Spleen (tissue), 7 donors: ENCODE measurements around the gene RGS2.

ENCODE experiments used
- CTCF ChIP-seq, 11 experiments: fragments of 200-600 bp in 7 of 11; fragments of 450-650 bp in 4 of 11; sonication (generic) in 4 of 11; IDR thresholded peaks in 8 of 11; conservative IDR thresholded peaks in 3 of 11; 1 replicate in 7 of 11; 2 replicates in 4 of 11; pipeline versions ENCODE4 v1.4.0 to v1.8.0; 2016 to 2021; ENCODE audit warnings: antibody characterized with exemption in 11 of 11, inconsistent platforms in 4 of 11, mild to moderate bottlenecking in 1 of 11
- POLR2AphosphoS5 ChIP-seq, 3 donors: sonication (generic); formaldehyde crosslinking; IDR thresholded peaks; one replicate each; pipeline ENCODE4 v1.5.1; 2017; ENCODE audit warnings: antibody characterized with exemption in 3 of 3
- donor health status: DM: no; HTN: no; CAD: no; lungs with moderate emphysema.
- donor health status: DM: no; HTN: no; CAD: no.
- donor health status: DM: no; HTN: no; CAD: no.

- no peak for TF ChIP-seq POLR2AphosphoS5 (IDR thresholded peaks at IDR 0.05)
- no peak for TF ChIP-seq CTCF (IDR thresholded peaks at IDR 0.05 in 8 of 11, conservative IDR thresholded peaks at IDR 0.05 in 3 of 11)
Measured at GRCh38 chr1:192849442-192849841, 40.6 kb downstream of the RGS2 start.
